ENCODE data around the gene JARID2. TPM values are rescaled to one million over a fixed set of nuclear protein-coding genes. Genes with fewer than 3 reads are reported as not detected.

Gene JARID2
- total RNA-seq, 2 donors from 2014 or later, result 8.3 to 12.8 TPM

- Histone ChIP-seq H3K36me3 (no peaks in the 10 kb centered on the region), H3K27ac (no peak overlapping the region), H3K27me3 (replicated peaks; ENCODE audit: insufficient read depth) (no peaks in the 10 kb centered on the region), H3K4me1 (ENCODE audit: control insufficient read depth in 1 of 2, low read depth in 2 of 2) (peaks cover 19 to 32% of the 10 kb centered on the region in 2 donors), H3K9me3 (no peaks in the 10 kb centered on the region), H3K4me3 (peak overlapping the region; percentile 61)
- TF ChIP-seq CTCF (IDR thresholded peaks at IDR 0.05), result no peak
- DNase-seq (ENCODE audit: low spot score) (peak; percentile 38), ATAC-seq (ENCODE audit: insufficient number of reproducible peaks, low FRiP score, low read depth) (no peak)
Observed at GRCh38 chr6:15399641-15400470, 154.0 kb downstream of the JARID2 start.

- no peak for DNase-seq (ENCODE audit: low spot score)
- Histone ChIP-seq H3K36me3 (no peaks in the 10 kb centered on the region), H3K27ac (no peak overlapping the region), H3K4me3 (peak overlapping the region; percentile 61), H3K9me3 (no peaks in the 10 kb centered on the region), H3K27me3 (replicated peaks; ENCODE audit: insufficient read depth) (no peaks in the 10 kb centered on the region), H3K4me1 (ENCODE audit: control insufficient read depth in 1 of 2, low read depth in 2 of 2) (peaks cover 19 to 36% of the 10 kb centered on the region in 2 donors)
- no peak for TF ChIP-seq CTCF (IDR thresholded peaks at IDR 0.05)
- no peak for ATAC-seq (ENCODE audit: insufficient number of reproducible peaks, low FRiP score, low read depth)
Observed at GRCh38 chr6:15400572-15401004, 154.7 kb downstream of the JARID2 start.

DNA sequence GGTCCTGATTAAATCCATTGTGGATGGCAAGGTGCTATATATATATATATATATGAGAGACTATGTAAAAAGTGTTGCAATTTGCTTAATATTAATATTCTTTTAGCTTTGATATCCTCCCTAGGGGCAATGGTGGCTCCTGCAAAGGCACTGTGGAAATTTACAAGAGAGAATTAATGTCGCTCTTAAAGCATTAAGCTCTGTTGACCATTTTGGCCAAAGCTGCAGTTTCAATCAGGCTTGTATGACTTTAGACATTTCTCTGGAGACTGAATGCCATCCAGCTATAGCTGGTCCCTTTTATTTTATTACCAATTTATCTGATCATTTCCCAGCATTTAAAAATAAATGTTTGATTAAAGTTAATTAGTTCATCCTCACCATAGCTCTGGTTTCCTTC is 155.3 kb downstream of the JARID2 start:
- Histone ChIP-seq H3K27me3 (replicated peaks; ENCODE audit: insufficient read depth) (no peaks in the 10 kb centered on the region), H3K4me1 (ENCODE audit: control insufficient read depth in 1 of 2, low read depth in 2 of 2) (peaks cover 19 to 36% of the 10 kb centered on the region in 2 donors), H3K27ac (no peak overlapping the region), H3K9me3 (no peaks in the 10 kb centered on the region), H3K36me3 (no peaks in the 10 kb centered on the region), H3K4me3 (no peak overlapping the region)
- ATAC-seq (ENCODE audit: insufficient number of reproducible peaks, low FRiP score, low read depth) (no peak), DNase-seq (ENCODE audit: low spot score) (no peak)
- TF ChIP-seq CTCF (IDR thresholded peaks at IDR 0.05), result no peak

- DNase-seq (ENCODE audit: low spot score) (no peak), ATAC-seq (ENCODE audit: insufficient number of reproducible peaks, low FRiP score, low read depth) (no peak)
- Histone ChIP-seq H3K4me3 (no peak overlapping the region), H3K27ac (no peak overlapping the region), H3K4me1 (ENCODE audit: control insufficient read depth in 1 of 2, low read depth in 2 of 2) (peaks cover 19 to 36% of the 10 kb centered on the region in 2 donors), H3K27me3 (replicated peaks; ENCODE audit: insufficient read depth) (no peaks in the 10 kb centered on the region), H3K36me3 (no peaks in the 10 kb centered on the region), H3K9me3 (no peaks in the 10 kb centered on the region)
- no peak for TF ChIP-seq CTCF (IDR thresholded peaks at IDR 0.05)
Observed at GRCh38 chr6:15401769-15402250, 155.9 kb downstream of the JARID2 start.

DNA sequence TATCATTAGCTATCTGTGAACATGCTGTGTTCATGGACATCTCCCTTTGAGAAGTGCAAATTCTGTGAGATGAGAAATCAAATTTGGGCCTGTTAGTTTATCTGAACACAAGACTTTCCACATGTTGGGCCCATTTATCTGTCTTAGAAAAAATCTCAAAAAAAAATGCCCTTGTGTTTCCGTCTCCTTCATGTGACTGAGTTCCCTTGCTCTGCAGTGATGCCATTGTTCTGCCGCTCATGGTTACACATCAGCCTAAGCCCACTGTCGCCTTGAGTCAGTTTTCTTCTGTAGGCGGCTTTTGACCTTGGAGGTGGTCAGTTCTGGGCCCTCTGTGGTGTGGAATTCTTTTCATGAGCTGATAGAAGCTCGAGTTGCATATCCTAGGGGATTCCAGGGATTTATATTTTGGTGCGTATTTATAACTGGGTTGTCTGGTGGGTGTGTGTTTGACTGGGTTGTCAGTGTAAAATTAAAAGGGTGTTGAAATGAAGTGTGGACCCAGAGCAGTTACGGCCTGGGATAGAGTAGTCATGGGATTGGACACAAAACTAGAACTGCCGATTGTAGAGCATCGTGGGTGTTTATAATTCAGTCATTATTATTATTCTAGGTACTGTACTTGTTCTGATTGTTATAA is 156.7 kb downstream of the JARID2 start:
- no peaks in the 10 kb centered on the region for H3K9me3 ChIP-seq
- ATAC-seq (ENCODE audit: insufficient number of reproducible peaks, low FRiP score, low read depth) (no peak), DNase-seq (ENCODE audit: low spot score) (no peak)
- no peaks in the 10 kb centered on the region for H3K36me3 ChIP-seq
- H3K27me3 ChIP-seq (replicated peaks; ENCODE audit: insufficient read depth), result no peaks in the 10 kb centered on the region
- TF ChIP-seq CTCF (IDR thresholded peaks at IDR 0.05), result no peak
- no peak overlapping the region for H3K27ac ChIP-seq
- no peak overlapping the region for H3K4me3 ChIP-seq
- peaks cover 19 to 36% of the 10 kb centered on the region in 2 donors for H3K4me1 ChIP-seq (ENCODE audit: control insufficient read depth in 1 of 2, low read depth in 2 of 2)

Data from thoracic aorta (tissue), 2 donors.